HEK293 (cell line): ENCODE results near the gene CCN2.

Experiments used
- CTCF ChIP-seq: fragments of 450-650 bp; formaldehyde crosslinking; IDR thresholded peaks from 2 replicates; pipeline ENCODE4 v1.5.1; 2016; ENCODE audit warnings: missing biosample characterization, missing genetic modification characterization
- YY1 ChIP-seq: fragments of 450-650 bp; formaldehyde crosslinking; IDR thresholded peaks from 2 replicates; pipeline ENCODE4 v1.5.1; 2018; ENCODE audit warnings: missing biosample characterization, missing genetic modification characterization
- ZBTB20 ChIP-seq: fragments of 450-650 bp; formaldehyde crosslinking; IDR thresholded peaks from 2 replicates; pipeline ENCODE4 v1.5.1; 2016; ENCODE audit warnings: missing biosample characterization, missing genetic modification characterization

DNA sequence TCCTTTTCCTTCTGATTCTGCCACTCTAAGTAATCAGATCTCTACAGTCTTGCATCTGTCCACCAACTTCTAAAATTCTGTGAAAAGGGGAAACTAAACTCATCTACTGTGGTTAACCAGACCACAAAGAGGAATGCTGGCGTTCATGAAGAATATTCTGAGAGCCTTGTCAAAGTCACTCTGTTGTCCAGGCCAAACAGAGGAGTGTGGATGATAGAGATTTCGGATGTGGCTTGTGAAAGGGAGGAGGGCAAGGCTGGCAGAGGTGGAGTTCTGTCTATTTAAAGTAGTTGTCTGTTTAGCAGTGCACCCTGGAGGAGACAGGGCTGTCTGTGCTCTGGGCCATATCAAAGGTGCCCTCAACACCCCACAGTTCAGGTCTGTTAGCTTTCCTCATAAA, 33.9 kb downstream of the CCN2 start:
- TF ChIP-seq YY1 (no peak), CTCF (tag by site-specific recombination) (no peak), ZBTB20 (tag by site-specific recombination) (no peak)
